ENCODE results near the gene RPS19.

DNA sequence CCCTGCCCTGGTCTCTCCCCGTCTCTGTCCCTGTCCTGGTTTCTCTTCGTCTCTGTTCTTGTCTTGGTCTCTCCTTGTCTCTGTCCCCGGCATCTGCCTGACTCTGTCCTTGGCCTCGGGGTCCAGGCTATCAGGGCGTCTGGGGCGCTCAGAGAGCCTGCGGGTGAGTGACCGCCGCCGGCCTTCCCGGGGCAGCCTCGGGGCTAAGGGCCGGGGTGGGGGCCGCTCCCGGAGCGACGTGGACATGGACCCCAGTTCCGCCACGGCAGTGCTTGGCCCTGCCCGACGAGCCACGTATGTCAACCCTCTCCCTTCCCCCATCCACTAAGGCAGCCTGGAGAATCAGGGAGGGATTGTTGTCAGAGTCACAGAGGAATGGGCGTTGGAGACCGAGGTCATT is 37.8 kb downstream of the RPS19 start:
- no peak for TF ChIP-seq CTCF (IDR thresholded peaks at IDR 0.05)
- TF ChIP-seq POLR2A (IDR thresholded peaks at IDR 0.05) = no peak
